T-helper 1 cell treated with Interleukin-12 subunit alpha and Interleukin-12 subunit beta and Interleukin-4 antibody, amounts not matched to agents 30 μg/mL and 1 μg/mL, for 36 hours (primary cell): ENCODE measurements around the gene IL20RA.

Experiments used
- H3K27ac Mint-ChIP-seq: one replicate; pipeline ENCODE4 v1.8.0; 2021; ENCODE audit warnings: mild to moderate bottlenecking, mixed read lengths
- H3K27me3 Mint-ChIP-seq: one replicate; pipeline ENCODE4 v1.8.0; 2021; ENCODE audit warnings: low read depth, mixed read lengths
- H3K36me3 Mint-ChIP-seq: one replicate; pipeline ENCODE4 v1.8.0; 2021; ENCODE audit warnings: low read depth, mixed read lengths
- H3K4me1 Mint-ChIP-seq: one replicate; pipeline ENCODE4 v1.8.0; 2021; ENCODE audit warnings: low read depth, mixed read lengths
- H3K4me3 Mint-ChIP-seq: one replicate; pipeline ENCODE4 v1.8.0; 2021; ENCODE audit warnings: mild to moderate bottlenecking, moderate library complexity, mixed read lengths
- H3K9me3 Mint-ChIP-seq: one replicate; pipeline ENCODE4 v1.8.0; 2021; ENCODE audit warnings: mixed read lengths

The IL20RA gene

DNA sequence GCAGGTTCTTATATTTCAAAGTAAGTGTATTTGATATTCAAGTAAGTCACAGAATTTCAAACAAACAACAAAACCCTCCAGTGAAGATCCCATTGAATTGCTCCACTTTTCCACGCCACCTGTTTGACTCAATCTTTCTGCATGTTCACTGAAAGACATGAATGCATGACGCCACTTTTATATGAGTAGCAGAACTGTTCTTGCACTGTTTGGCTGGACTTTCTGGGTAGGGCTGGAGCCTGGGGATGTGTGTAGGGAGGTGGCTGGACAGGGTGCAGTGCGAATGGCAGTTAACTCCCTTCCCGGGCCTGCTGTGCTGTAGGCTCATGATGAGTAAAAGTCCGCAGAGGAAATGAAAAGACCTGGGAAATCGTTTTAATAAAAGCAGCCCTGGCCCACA lies 39.7 kb downstream of the IL20RA start:
- Mint-ChIP-seq H3K4me1 (no peaks in the 10 kb centered on the region), H3K36me3 (no peaks in the 10 kb centered on the region), H3K4me3 (no peak overlapping the region), H3K9me3 (no peaks in the 10 kb centered on the region), H3K27ac (no peak overlapping the region), H3K27me3 (peaks cover 51% of the 10 kb centered on the region)

DNA sequence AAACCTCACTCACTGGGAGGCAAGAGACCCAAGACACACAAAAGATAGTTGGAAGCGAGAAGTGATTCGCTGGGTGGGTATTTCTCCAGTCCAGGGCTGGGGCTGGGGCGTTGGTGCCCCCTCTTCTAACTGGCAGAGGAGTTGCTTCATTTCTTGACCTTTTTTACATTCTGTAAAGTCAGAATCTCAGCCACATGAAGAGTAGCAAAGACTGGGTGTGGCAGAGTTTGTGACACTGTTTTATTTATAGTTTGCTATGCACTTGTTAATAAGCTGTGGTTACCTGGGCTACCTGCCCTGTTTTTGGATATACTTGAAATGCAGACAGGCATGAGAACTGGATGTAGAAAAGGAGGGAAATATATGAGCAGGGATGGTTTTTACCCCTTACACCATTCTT lies 42.3 kb downstream of the IL20RA start:
- H3K4me3 Mint-ChIP-seq: no peak overlapping the region

DNA sequence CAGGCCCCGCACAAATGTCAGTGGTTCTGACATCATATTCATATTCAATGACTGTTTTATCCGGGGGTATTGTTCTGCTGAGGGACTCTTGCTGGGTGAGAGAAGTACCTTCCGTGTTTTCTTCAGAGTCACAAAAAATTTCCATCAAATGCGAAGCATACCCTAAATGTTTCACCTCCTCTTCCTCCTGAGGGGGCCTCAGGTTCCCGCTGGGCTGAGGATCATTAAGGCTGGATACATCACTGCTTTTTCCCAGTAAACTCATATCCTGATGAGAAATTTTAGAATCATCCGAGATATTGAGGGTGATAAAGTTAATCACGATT lies 42.8 kb downstream of the IL20RA start:
- H3K4me3 Mint-ChIP-seq: no peak overlapping the region
- peaks cover 43% of the 10 kb centered on the region for H3K27me3 Mint-ChIP-seq
- H3K27ac Mint-ChIP-seq: no peak overlapping the region
- H3K9me3 Mint-ChIP-seq: no peaks in the 10 kb centered on the region
- H3K4me1 Mint-ChIP-seq: no peaks in the 10 kb centered on the region
- no peaks in the 10 kb centered on the region for H3K36me3 Mint-ChIP-seq

More for the DNA sequence above, 42.3 kb downstream of the IL20RA start:
- no peaks in the 10 kb centered on the region for H3K4me1 Mint-ChIP-seq
- H3K36me3 Mint-ChIP-seq: no peaks in the 10 kb centered on the region
- peaks cover 44% of the 10 kb centered on the region for H3K27me3 Mint-ChIP-seq
- H3K9me3 Mint-ChIP-seq: no peaks in the 10 kb centered on the region
- H3K27ac Mint-ChIP-seq: no peak overlapping the region

DNA sequence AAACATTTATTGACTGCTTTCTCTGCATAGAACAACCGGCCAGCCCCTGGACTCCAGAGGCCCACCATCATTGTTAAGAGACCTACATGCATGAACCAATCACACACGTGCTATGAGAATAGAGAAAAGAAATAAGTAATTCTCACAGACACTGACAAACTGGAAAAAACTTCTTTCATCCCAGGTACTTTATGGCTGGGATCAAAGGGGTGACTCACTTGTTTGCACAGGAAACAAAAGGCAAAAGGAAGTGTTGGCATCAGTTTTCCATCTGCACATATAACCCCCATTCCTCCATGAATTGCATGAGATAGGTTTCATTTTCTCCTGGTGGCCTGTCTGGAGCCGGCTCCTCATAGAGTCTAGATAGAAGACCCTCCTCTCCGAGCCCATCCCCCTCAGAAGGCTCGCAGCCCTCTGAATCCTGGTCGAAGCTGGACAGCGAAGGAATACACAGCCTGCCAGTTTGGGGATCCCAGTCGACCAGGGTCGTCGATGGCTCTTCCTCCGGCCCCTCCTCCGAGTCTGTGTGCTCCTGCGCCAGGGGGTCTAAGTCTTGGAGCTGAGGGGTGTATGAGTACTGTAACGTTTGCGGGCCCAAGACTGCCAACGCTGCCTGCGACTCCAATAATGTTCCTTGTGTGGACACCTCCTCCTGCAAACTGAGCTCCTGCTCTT lies 43.3 kb downstream of the IL20RA start:
- Mint-ChIP-seq H3K27me3 (peaks cover 48% of the 10 kb centered on the region), H3K4me3 (no peak overlapping the region), H3K27ac (no peak overlapping the region), H3K36me3 (no peaks in the 10 kb centered on the region), H3K9me3 (no peaks in the 10 kb centered on the region), H3K4me1 (no peaks in the 10 kb centered on the region)

DNA sequence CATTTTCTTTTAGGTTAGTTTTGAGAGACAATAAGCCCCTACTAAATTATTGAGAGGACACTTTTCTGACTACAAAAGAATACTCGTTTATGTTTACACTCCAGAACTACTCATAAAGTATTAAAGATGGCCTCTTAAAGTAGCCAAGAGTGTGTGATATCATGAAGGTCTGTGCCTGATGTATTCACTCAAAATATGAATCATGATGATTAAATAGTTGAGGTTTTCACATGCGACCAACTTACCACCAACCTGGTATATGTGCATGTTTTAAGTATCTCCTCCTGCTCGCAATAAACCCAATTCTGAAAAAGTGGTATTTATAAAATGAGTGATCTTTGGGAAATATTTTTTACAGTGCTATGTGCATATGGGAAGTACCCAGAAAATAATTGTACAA lies 43.9 kb downstream of the IL20RA start:
- Mint-ChIP-seq H3K4me1 (no peaks in the 10 kb centered on the region), H3K9me3 (no peaks in the 10 kb centered on the region), H3K36me3 (no peaks in the 10 kb centered on the region), H3K27me3 (peaks cover 54% of the 10 kb centered on the region), H3K27ac (no peak overlapping the region), H3K4me3 (no peak overlapping the region)

DNA sequence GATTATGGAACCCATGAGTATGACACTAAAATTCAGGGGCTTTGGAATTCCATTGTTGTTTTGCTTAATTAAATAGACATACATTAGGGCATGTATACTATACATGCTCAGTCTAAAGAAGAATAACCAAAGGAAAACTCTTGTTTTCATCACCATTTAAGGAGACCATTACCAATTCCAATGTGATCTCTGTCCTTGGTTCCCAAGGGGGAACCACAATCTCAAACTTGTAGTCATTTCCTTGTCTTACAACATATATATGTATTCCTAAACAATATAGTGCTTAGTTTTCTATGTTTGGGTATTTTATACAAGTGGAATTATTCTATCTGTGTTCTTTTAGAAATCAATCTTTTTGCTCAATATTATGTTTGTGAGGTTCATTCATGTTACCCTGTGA lies 49.2 kb downstream of the IL20RA start:
- Mint-ChIP-seq H3K27ac (no peak overlapping the region), H3K27me3 (peaks cover 54% of the 10 kb centered on the region), H3K36me3 (no peaks in the 10 kb centered on the region), H3K4me3 (no peak overlapping the region), H3K9me3 (no peaks in the 10 kb centered on the region), H3K4me1 (no peaks in the 10 kb centered on the region)

DNA sequence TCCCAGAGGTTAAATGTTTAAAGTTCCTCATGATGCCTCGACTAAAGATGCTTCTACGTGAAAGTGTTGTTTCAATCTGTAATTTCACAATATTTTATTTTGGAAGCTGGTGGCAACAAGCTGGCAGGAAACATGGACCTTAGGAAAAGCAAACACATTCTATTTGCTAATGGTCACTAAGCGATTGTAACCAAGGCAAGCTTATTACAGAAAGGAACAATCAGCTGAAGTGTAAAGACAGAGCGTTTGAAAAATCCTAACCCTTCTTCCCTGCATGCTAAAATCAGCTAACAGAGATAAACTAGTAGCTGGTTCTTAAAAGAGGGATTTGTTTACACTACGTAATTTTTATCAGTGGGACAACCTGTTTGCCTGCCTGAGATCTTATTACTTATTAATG lies 50.0 kb downstream of the IL20RA start:
- Mint-ChIP-seq H3K4me1 (no peaks in the 10 kb centered on the region), H3K4me3 (no peak overlapping the region), H3K36me3 (no peaks in the 10 kb centered on the region), H3K9me3 (no peaks in the 10 kb centered on the region), H3K27ac (no peak overlapping the region), H3K27me3 (peaks cover 57% of the 10 kb centered on the region)

DNA sequence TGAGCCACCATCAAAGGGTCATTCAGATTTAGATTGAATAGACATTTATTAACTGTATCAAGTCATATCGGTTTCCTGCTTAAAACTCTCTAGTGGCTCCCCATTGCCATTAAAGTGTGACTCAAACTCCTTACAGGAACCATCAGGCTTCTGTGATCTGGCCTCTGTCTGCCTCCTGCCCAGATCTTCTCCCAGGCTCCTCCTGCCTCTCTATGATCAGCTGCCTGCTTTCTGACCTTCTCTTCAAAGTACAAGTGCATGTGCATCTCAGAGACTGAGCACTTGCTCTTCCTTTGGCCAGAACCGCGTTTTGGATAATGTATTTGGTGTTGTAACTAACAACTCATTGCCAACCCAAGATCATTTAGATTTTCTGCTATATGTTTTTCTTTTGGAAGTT lies 52.7 kb downstream of the IL20RA start:
- Mint-ChIP-seq H3K4me3 (no peak overlapping the region), H3K9me3 (no peaks in the 10 kb centered on the region), H3K36me3 (no peaks in the 10 kb centered on the region), H3K4me1 (no peaks in the 10 kb centered on the region), H3K27me3 (peaks cover 82% of the 10 kb centered on the region), H3K27ac (no peak overlapping the region)

DNA sequence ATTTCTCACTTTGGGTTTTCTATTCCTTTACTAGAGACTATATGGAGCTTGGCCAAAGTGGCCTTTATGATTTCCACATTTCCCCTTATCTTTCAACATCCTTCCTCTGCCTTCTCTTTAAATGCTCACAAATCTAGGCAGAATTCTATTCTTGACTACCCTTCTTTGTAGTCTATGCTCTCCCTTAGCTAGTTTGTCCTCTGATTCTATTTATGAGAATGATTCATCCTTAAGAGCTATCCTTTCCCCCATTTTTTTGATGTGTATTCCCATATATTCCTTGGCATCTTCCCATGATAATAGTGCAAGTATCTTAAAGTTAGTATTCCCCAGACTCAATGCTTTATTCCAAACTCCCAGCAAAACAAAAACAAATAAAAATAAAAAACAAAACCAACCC lies 53.1 kb downstream of the IL20RA start:
- H3K4me3 Mint-ChIP-seq: no peak overlapping the region

DNA sequence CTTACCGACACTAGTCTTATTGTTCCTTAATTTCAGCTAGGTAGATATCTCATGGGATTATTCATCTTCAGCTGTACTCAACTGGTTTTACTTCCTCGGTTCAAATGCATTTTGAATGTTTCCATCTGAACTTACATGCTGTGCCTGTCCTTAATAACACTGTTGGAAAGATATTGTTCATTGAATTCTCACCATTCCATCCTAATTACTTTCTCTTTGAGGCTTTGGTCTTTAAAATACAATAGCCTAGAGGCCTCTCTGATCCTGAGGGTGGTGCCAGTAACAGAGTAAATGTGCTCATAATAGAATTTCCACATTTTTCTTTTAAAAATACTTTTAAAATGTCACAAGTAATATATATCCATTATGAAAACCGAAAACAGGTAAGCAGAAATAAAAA lies 54.0 kb downstream of the IL20RA start:
- Mint-ChIP-seq H3K4me3 (no peak overlapping the region), H3K27ac (no peak overlapping the region), H3K4me1 (no peaks in the 10 kb centered on the region), H3K27me3 (peaks cover 77% of the 10 kb centered on the region), H3K9me3 (no peaks in the 10 kb centered on the region), H3K36me3 (no peaks in the 10 kb centered on the region)

More for the DNA sequence above, 53.1 kb downstream of the IL20RA start:
- H3K27ac Mint-ChIP-seq: no peak overlapping the region
- H3K9me3 Mint-ChIP-seq: no peaks in the 10 kb centered on the region
- H3K36me3 Mint-ChIP-seq: no peaks in the 10 kb centered on the region
- H3K27me3 Mint-ChIP-seq: peaks cover 80% of the 10 kb centered on the region
- no peaks in the 10 kb centered on the region for H3K4me1 Mint-ChIP-seq

DNA sequence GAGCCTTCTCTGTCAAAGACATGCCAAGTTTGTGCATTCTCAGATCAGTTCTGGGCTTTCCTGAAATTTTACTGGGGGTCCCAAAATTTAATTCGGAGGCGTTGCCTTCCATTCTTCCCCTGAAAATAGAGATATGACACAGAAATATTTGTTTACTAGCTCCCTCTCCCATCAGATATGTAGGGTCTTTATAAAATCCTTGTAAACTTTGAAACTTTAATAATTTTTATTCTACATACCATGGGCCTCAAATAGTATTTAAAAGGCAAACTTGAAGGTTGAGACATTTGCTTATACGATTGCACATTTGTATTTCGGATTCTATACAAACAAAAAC lies 54.6 kb downstream of the IL20RA start:
- H3K27ac Mint-ChIP-seq: no peak overlapping the region
- no peaks in the 10 kb centered on the region for H3K36me3 Mint-ChIP-seq
- no peak overlapping the region for H3K4me3 Mint-ChIP-seq
- peaks cover 74% of the 10 kb centered on the region for H3K27me3 Mint-ChIP-seq
- H3K9me3 Mint-ChIP-seq: no peaks in the 10 kb centered on the region
- H3K4me1 Mint-ChIP-seq: no peaks in the 10 kb centered on the region

DNA sequence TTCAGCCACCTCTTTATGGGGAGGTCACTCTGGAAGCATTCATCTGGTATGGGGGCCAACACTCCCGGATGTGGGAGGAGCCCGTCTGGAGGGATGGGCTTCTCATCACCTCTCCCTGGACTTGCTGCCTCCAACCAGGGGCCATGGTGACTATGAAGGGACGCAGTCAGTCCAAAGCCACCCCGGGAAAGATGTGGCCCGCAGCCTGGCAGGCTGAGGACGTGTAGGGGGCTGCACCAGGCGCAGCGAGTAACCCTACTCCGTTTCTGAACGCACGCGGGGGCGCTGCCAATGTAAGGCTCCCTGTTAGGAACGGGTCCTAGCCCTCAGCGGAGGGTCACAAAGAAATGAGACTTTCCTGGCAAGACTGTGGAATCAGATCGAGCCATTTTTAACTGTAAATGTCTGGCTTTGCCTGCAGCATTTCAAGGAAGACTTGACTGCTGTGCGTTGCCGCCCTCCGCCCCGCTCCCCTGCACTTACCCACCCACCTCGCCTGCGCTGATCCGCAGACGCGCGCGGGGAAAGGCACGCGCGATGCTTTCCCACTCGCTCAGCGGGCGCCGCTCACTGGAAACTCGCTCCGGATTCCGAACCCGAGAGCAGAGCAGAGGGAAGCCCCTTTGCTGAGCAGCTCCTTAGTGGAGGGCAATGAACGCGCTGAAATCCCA lies 55.1 kb downstream of the IL20RA start:
- H3K9me3 Mint-ChIP-seq: no peaks in the 10 kb centered on the region
- peaks cover 73% of the 10 kb centered on the region for H3K27me3 Mint-ChIP-seq
- no peaks in the 10 kb centered on the region for H3K36me3 Mint-ChIP-seq
- H3K4me3 Mint-ChIP-seq: no peak overlapping the region
- no peak overlapping the region for H3K27ac Mint-ChIP-seq
- no peaks in the 10 kb centered on the region for H3K4me1 Mint-ChIP-seq

DNA sequence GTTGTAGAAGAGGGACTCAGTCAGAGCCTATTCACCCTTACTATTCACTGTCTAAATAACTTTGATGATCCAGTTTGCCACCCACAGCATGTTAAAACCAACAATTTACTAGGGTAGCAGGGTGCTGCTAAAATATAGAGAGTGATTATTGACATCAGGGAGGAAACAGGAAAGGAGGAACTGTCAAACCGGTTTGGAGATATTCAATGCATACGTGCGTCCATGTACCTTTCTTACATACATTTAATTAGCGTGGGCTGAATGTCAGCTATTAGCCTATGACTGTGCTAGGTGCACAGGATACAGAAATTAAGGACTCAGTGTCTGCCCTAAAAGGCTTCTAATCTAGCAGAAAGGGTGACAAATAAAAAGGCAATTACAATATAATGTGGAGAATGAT lies 57.2 kb downstream of the IL20RA start:
- Mint-ChIP-seq H3K27ac (no peak overlapping the region), H3K27me3 (peaks cover 74% of the 10 kb centered on the region), H3K9me3 (no peaks in the 10 kb centered on the region), H3K4me3 (no peak overlapping the region), H3K36me3 (no peaks in the 10 kb centered on the region), H3K4me1 (no peaks in the 10 kb centered on the region)

DNA sequence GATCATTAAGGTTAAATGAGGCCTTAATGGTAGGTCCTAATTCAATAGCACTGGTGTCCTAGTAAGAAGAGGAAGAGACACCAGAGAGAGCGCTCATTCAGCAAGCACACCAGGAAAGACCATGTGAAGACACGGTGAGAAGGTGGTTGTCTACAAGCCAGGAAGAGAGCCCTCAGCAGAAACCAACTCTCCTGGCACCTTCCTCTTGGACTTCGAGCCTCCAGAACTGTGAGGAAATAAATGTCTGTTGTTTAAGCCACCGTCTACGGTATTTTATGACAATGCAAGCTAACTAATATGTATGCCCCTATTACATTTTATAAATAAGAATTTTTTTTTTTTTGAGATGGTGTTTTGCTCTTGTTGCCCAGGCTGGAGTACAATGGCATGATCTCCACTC lies 59.3 kb downstream of the IL20RA start:
- Mint-ChIP-seq H3K27me3 (peaks cover 63% of the 10 kb centered on the region), H3K9me3 (no peaks in the 10 kb centered on the region), H3K36me3 (no peaks in the 10 kb centered on the region), H3K4me3 (no peak overlapping the region), H3K27ac (no peak overlapping the region), H3K4me1 (no peaks in the 10 kb centered on the region)

DNA sequence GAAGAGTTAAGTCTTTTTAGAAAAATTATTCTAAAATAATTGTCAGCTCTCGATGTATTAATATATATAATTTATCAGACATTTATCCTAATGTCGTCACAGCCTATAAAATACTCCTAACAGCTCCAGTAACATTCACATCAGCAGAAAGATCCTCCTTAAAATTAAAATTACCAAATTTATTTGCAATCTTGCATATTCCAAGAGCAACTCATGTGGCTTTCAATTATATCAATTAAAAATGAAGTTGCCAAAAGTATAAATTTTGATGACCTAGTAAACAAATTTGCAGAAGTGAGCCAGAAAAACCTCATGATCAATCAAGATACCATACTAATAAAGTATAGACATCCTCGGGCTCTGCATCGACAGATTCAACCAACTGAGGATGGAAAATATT lies 60.2 kb downstream of the IL20RA start:
- H3K27ac Mint-ChIP-seq: no peak overlapping the region
- H3K9me3 Mint-ChIP-seq: no peaks in the 10 kb centered on the region
- peaks cover 62% of the 10 kb centered on the region for H3K27me3 Mint-ChIP-seq
- no peaks in the 10 kb centered on the region for H3K36me3 Mint-ChIP-seq
- no peak overlapping the region for H3K4me3 Mint-ChIP-seq
- H3K4me1 Mint-ChIP-seq: no peaks in the 10 kb centered on the region

DNA sequence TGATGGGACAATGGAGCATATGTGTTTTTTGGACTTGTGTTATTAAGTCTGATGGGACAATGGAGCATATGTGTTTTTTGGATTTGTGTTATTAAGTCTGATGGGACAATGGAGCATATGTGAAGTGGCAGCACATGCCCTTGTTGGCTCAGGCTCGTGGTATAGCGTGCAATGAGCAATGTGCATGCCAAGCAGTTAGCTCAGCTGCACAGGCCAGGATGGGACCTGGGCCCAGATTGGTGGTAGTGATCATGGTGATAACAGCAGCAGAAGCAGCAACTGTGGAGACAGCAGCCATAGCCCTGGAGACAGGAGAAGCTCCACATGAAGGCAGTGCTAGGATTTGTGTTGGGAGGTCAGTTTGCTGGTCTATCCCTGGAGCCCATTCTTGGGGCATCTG lies 61.1 kb downstream of the IL20RA start:
- Mint-ChIP-seq H3K4me3 (no peak overlapping the region), H3K36me3 (no peaks in the 10 kb centered on the region), H3K4me1 (no peaks in the 10 kb centered on the region), H3K27me3 (peaks cover 58% of the 10 kb centered on the region), H3K27ac (no peak overlapping the region), H3K9me3 (no peaks in the 10 kb centered on the region)
